Subcutaneous adipose tissue (tissue), 4 donors: ENCODE data around the gene IMPDH1. TPM values are rescaled to one million over a fixed set of nuclear protein-coding genes. Genes with fewer than 3 reads are reported as not detected.

Experiments used
- total RNA-seq, 4 donors: library from RNA; depleted of rRNA; stranded (reverse); fragments of >200 nt; gene quantifications; one replicate each; pipeline ENCODE4 v1.1.0, GENCODE V29; 2016
- TF ChIP-seq, protein P1 (sequence below): fragments of 450-650 bp; IDR thresholded peaks from one replicate; pipeline ENCODE4 v1.5.1; 2016; ENCODE audit warnings: low read depth, mild to moderate bottlenecking, control low read depth, antibody characterized with exemption, moderate library complexity

IMPDH1 gene
- total RNA-seq: 10 to 100 TPM; 67.6 to 94.2 (median 71.7) TPM

DNA sequence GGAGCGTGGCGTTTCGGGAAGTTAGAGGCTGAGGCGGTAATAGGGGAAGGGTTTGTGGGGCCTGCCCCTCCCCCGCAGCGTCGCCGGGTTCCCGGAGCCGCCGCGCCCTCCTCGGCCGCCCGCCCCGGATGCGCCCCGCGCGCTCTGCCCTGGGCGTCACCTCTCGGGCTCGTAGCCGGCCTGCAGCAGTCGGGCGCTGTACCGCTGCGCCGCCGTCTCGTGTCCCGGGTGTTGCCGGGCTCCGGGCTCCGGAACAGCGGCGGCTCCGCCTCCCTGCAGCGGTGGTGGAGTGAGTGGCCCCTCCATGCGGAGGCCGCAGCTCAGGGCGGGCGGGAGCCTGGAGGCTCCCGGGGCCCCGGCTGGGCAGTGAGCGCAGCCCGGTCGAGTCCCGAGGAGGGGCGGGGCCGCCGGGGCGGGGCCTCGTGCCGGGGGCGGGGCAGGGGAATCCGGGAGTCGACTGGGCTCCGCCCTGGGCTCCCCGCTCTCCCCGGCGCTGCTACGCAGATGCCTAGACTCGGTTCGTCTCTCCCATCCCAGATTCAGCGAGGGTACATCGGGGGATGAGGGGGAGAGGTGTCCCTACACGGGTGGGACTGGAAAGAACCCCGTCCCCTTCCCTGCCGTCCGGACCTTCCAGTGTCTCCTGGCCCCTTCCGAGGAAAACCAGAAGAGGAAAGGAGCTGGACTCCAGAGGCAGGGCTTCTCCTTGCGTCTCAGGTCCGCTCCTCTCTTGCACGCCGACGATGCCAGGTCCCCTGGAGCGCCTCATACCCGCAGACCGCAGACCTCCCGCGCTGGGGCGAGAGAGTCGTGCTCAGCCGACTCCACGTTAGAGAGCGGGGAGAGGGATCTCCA is at the start of gene IMPDH1:
Gene IMPDH1, minus strand, starts transcription at position 387 of the 855 bp plus-strand sequence. Its CDS starts 81 bp downstream, at position 306.
- TF ChIP-seq, protein P1, sequence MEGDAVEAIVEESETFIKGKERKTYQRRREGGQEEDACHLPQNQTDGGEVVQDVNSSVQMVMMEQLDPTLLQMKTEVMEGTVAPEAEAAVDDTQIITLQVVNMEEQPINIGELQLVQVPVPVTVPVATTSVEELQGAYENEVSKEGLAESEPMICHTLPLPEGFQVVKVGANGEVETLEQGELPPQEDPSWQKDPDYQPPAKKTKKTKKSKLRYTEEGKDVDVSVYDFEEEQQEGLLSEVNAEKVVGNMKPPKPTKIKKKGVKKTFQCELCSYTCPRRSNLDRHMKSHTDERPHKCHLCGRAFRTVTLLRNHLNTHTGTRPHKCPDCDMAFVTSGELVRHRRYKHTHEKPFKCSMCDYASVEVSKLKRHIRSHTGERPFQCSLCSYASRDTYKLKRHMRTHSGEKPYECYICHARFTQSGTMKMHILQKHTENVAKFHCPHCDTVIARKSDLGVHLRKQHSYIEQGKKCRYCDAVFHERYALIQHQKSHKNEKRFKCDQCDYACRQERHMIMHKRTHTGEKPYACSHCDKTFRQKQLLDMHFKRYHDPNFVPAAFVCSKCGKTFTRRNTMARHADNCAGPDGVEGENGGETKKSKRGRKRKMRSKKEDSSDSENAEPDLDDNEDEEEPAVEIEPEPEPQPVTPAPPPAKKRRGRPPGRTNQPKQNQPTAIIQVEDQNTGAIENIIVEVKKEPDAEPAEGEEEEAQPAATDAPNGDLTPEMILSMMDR: no peak

DNA sequence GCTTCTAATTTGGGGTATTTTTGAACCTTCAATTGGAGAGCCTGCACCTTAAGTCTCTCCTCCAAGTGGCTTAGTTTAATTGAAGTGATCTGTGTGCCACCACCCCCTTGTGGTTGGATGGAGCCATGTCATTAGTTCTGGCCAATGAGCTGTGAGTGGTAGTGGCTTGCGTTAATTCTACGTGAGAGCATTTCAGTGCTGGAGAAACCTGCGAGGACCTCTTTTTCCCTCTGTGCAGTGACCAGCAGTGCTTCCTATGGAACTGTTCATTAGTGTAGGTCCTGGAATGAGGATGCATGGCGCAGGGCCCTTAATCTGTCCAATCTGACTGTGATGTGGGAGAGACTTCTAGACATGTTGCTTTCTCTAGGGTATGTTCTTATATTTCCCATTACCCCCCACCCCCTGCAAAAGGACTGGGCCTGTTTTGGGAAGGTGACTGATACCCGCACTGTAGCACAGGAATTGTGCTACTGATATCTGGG is 49.7 kb upstream of the IMPDH1 start:
- TF ChIP-seq, protein P1: no peak

DNA sequence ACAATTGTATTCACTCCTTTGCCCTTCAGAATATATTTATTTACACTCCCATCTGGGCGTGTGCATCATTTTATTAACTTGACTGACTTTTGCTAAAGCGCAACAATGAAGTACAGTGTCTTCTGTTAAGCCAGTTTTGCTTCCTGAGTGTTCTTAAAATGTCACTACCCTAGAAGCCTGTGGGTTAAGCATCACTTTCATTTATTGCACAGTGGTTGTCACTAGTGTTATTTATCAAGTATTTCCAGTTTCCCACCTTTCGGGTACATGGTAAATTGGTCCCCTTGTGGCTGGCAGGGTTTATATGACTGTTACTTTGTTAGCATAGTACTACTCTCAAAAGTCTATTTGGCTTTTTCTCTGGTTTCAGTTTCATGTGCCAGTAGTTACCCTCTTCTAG is 49.2 kb upstream of the IMPDH1 start:
- TF ChIP-seq, protein P1: no peak

DNA sequence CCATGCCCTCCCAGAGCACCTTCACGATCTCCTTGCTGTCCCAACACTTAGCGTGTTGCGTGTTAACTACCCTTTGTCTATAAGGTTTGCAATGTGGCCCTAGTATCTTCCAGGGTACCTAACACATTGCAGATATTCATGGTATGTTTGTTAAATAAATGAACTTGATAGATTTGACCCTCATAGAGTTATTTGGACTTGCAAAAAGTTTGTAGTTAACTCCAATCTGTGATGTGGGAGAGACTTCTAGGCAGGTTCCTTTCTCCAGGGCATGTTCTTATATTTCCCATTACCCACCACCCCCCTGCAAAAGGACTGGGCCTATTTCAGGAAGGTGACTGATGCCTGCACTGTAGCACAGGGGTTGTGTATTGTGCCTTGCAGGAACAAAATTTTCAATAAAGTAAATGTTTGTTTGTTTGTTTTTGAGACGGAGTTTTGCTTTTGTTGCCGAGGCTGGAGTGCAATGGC is 46.5 kb upstream of the IMPDH1 start:
- TF ChIP-seq, protein P1: no peak

DNA sequence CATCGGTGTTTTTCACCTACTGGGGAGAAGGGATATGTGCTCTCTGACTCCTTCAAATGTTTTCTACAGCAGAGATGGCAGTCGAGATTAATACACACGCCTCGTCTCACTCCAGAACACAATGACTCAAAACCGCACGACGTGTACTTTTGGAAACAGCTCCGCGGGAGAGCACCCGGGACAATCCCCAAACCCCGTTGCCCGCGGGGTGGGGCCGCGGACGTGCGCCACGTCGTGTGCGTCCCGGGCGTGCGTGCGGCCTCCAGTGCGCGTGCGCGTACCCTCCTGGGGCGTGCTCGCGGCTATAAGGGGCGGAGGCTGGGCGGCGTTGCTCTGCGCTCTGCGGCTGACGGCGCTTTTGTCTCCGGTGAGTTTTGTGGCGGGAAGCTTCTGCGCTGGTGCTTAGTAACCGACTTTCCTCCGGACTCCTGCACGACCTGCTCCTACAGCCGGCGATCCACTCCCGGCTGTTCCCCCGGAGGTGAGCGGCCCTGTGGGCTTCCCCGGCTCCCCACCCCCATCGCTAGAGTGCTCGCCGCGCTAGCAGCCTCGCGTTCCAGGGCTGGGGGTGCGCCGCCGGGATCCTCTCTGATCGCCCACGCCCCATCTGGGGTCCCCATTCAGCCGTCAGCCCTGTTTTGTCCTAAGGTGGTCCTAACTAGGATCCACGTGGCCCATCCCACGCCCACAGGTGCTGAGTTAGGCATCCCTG is 45.9 kb upstream of the IMPDH1 start, which contains the start of gene HILPDA:
Gene HILPDA, plus strand, starts transcription at position 336 of the 712 bp plus-strand sequence. CDS start 1,391 bp downstream, outside the sequence.
- TF ChIP-seq, protein P1: no peak

DNA sequence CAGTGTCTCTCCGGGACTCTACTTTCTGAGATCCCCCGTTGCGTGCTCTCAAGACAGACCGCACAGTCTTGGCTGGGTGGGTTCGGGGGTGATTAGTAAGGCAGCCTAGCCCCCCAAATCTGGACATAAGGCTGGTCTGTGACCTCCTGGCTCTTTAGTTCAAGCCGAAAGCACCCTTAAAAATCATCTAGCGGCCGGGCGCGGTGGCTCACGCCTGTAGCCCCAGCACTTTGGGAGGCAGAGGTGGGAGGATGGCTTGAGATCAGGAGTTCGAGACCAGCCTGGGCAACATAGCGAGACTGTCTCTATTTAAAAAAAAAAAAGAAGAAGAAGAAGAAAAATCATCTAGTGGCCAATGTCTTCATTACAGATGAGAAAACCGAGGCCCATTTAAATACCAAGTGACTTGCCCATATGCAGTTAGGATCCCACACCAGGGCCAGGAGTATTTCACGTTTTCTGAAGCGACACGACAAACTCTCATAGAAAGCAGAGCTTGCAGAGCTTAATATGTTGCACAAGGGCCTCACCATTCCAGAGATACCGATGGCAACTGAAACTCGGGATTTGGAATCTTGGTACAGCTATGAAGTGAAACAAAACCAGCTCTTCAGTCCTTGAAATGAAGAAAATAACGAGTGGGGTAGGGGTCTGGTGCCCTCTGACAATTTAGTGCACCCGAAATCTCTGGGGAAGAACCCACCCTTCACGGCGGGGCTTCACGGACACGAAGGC is 45.2 kb upstream of the IMPDH1 start:
- TF ChIP-seq, protein P1: no peak
